DMS153 treated with DMSO at 0.1 percent for 48 hours (cell line): ENCODE measurements around the gene APBB1IP.
"Not testable (repeated sequence)": the region's sequence is repeated elsewhere in the genome, so short reads cannot be mapped to it uniquely, and the experiment has no call there.

Source experiments
- DNase-seq: peaks from one replicate; lab custom pipeline; 2025; ENCODE audit not compliant: unreplicated experiment; lab: John Stamatoyannopoulos, UW

Gene APBB1IP

DNA sequence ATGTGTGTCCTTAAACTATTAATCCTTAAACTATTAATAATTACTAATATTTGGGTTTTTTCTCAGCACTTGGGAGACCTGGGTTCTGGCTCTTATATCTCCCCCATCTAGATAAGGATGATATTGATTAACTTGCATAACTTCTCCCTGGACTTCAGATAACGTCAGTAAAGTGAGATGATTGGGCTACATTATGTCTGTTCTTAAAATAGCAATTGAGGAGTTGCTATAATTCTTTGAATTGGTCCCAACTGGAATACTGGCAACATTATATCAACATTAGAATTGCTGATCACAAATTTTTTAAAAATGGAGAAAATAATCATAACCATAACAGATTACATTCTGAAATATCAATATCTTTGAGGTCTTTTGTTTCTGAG lies 1.9 kb downstream of the APBB1IP start:
- no peak for DNase-seq

GRCh38 chr10:26441491-26442214 lies 3.5 kb downstream of the APBB1IP start:
- no peak for DNase-seq

GRCh38 chr10:26445411-26446031 lies 7.4 kb downstream of the APBB1IP start:
- no peak for DNase-seq

DNA sequence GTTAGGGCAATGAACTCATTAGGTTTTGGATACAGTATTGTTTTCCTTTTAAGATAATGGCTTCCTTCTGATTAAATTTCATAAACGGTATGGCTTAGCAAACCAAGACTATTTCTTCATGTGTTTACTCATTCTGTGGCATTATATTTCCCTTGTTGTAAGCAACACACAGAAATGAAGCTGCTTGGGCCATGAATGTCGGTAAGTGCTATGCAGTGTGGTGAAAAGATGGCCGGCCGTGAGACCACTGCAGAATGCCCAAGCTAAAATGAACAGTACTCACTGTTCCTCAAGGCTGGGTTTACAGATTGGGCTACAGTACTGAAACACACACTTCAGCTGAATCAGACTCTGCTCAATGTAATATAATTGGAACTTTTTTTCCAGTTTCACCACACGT lies 8.1 kb downstream of the APBB1IP start:
- DNase-seq: no peak

GRCh38 chr10:26448292-26448691 lies 10.2 kb downstream of the APBB1IP start:
- no peak for DNase-seq

- no peak for DNase-seq
These were observed 10.7 kb downstream of the APBB1IP start for GRCh38 chr10:26448706-26449435.

GRCh38 chr10:26449726-26450125 lies 11.6 kb downstream of the APBB1IP start:
- no peak for DNase-seq

GRCh38 chr10:26451903-26452302 lies 13.8 kb downstream of the APBB1IP start:
- no peak for DNase-seq

DNA sequence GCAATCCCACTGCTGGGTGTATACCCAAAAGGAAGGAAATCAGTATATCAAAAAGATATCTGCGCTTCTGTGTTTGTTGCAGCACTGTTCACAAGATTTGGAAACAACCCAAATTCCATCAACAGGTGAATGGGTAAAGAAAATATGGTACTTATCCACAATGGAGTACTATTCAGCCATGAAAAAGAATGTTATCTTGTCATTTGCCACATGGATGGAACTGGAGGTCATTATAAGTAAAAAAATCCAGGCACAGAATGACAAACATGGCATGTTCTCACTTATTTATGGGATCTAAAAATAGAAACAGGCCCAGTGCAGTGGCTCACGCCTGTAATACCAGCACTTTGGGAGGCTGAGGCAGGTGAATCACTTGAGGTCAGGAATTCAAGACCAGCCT lies 15.7 kb downstream of the APBB1IP start:
- DNase-seq: no peak

DNA sequence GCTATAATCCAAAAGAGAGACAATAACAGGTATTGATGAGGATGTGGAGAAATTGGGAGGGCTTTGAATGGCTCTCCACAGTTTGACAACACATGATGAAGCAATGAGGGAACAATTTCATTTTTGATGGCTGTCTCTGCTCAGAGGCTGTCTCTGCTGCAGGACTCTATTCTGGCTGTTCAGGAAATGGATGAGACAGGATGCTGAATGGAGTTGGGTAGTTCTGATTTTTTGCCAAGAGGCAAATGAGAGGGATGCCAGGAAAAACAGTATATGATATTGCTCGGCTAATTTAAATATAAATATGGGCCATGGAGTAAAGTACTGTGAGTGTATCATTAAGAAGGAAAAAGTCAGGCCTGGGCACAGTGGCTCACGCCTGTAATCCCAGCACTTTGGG lies 16.8 kb downstream of the APBB1IP start:
- no peak for DNase-seq

GRCh38 chr10:26455567-26456315 lies 17.6 kb downstream of the APBB1IP start:
- DNase-seq: no peak

- DNase-seq: no peak
These were observed 18.9 kb downstream of the APBB1IP start for GRCh38 chr10:26457088-26457487.

DNA sequence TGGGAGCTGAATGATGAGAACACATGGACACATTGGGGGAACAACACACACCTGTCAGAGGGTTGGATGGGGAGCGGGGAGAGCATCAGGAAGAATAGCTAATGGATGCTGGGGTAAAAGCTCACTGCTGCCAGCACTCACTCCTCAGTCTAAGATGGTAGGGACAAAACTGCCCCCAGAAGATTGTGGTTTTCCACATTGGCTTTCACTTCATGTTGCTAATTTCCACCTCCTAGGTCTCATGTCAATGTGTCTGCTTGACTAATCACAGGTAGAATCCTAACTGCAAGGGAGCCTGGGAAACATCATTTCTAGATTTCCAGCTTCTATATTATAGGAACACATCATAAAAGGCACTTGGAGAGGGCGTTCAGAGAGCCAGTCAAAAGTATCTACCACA lies 22.6 kb downstream of the APBB1IP start:
- DNase-seq: no peak

DNA sequence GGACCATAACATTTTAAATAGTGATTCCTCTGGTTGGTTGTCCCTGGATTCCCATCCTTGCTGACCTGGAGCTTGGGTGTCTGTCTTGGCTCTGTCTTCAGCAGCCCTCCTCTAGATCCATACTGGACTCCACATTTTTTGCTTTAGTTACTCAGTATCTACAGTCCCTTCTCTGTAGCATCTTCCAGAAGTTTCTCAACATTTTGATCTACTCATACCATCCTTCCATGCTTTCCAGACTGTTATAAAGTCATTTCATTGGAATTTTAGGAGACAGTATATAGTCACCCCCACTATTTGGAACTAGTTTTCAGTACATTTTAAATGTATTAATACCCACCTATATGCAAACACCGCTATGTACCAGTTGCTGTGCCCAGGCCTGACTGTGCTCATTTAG lies 25.8 kb downstream of the APBB1IP start:
- DNase-seq: no peak

- no peak for DNase-seq
These were observed 26.6 kb downstream of the APBB1IP start for GRCh38 chr10:26464632-26465280.

GRCh38 chr10:26466531-26466930 lies 28.4 kb downstream of the APBB1IP start:
- DNase-seq: not testable (repeated sequence)

DNA sequence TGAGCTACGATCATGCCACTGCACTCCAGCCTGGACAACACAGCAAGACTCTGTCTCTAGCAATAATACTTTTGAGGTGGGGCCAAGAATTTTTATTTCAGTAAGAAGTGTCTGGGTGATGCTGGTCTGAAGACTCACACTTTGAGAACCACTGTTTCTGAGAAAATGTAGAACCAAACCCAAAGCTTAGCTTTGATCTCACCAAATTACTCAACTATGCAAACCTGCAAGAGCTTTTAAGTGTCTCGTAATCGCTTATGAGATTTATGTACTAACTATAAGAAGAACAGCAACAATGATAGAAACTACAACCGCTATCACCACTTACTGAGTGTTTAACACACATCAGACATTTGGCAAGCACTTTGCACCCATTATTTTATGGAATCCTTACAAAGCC lies 29.5 kb downstream of the APBB1IP start:
- no peak for DNase-seq

DNA sequence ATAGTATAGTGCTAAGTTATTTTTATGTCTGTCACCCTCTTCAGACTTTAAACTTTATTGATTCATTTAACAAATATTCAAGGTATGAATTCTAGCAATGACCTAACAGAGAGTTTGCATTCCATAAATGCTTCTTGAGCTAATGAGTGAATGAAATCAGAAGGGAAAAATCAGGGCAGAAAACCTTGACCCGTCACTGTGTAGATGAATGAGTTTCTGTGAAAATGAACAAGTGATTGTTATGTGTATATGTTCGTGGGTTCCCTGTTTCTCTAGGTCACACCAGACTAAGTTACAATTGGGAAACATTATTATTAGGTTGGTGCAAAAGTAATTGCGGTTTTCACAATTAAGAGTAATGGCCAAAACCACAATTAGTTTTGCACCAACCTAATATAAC lies 30.1 kb downstream of the APBB1IP start:
- DNase-seq: no peak

DNA sequence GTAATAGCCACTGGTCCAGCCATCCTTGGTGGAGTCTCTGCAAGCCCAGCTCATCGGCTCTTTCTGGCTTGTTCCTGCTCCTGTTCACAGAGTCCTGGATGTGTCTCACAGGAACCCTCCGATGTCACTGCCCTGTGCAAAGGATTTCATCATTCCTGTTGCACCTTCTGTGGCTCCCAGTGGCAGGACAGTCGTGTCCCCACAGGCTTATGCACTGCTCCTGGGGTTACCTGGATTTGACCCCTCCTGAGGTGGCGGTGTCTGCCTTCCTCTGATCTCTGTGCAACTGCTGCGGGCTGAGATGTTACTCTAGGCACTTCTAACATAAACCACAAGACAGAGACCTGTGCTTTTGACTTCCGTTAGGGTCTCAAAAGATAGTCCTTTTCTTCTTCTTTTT lies 30.6 kb downstream of the APBB1IP start:
- no peak for DNase-seq

DNA sequence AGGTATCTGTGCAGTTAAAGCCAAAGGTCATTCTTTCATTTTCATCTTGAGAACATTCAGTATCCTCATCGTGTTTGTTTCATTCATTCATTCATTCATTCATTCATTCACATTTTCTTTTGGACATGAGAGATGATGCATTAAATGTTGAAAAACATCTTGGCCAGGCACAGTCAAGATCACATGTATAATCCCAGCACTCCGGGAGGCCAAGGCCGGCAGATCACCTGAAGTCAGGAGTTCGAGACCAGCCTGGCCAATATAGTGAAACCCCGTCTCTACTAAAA lies 34.3 kb downstream of the APBB1IP start:
- no peak for DNase-seq

DNA sequence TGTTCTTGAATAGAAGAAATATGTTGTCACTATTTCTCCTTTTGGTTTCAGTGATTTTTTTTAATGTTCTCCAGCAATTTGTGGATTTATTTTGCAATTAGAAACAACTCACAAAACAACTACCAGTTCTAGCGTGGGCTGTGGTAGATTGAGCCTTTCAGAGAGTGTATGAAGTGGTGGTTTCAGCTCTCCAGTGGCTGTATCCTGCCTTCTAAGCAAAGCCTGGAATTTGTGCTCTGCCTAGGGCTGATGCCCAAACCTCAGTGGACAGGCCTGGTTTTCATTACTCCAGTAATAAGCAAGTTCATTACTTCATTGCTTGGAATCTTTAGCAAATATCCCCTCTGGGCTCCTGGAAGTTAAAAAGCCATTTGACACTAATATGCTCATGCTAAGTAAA lies 35.9 kb downstream of the APBB1IP start:
- no peak for DNase-seq
